Fibroblast of lung (primary cell): ENCODE results near the gene FHOD3. TPM values are rescaled to one million over a fixed set of nuclear protein-coding genes. Genes with fewer than 3 reads are reported as not detected.

Source experiments
- DNase-seq, 2 donors: peaks; one replicate each; pipeline versions ENCODE4 v3.0.0 to v3.0.0-alpha.2; 2010; ENCODE audit warnings: low read depth in 2 of 2
- H2AFZ ChIP-seq: 2 replicates; pipeline ENCODE4 v1.5.1; 2012; ENCODE audit warnings: low read length, control low read depth, inconsistent platforms
- H3K27ac ChIP-seq: 2 replicates; pipeline ENCODE4 v1.5.1; 2011; ENCODE audit warnings: low read length, control low read depth; ENCODE audit not compliant: insufficient read depth
- H3K27me3 ChIP-seq: 2 replicates; pipeline ENCODE4 v1.5.1; 2011; ENCODE audit warnings: mild to moderate bottlenecking, low read length; ENCODE audit not compliant: control insufficient read depth, insufficient read depth
- H3K36me3 ChIP-seq: 2 replicates; pipeline ENCODE4 v1.5.1; 2011; ENCODE audit warnings: low read length; ENCODE audit not compliant: control insufficient read depth, insufficient read depth
- H3K4me1 ChIP-seq: 2 replicates; pipeline ENCODE4 v1.5.1; 2011; ENCODE audit warnings: low read length; ENCODE audit not compliant: control insufficient read depth, insufficient read depth; ENCODE audit errors: extremely low read depth
- H3K4me2 ChIP-seq: 2 replicates; pipeline ENCODE4 v1.5.1; 2011; ENCODE audit warnings: low read length, control low read depth; ENCODE audit not compliant: insufficient read depth; ENCODE audit errors: extremely low read depth
- H3K4me3 ChIP-seq, 4 experiments: fragments of 200-600 bp in 1 of 4; sonication (generic) in 1 of 4; replicated peaks in 1 of 4; 2 replicates each; pipeline ENCODE4 v1.5.1; 2011 to 2016; ENCODE audit warnings: low read length in 4 of 4, low read depth in 3 of 4, mild to moderate bottlenecking in 3 of 4, control low read depth in 2 of 4, inconsistent platforms in 1 of 4, mixed read lengths in 1 of 4; ENCODE audit not compliant: insufficient read depth in 1 of 4; ENCODE audit errors: control extremely low read depth in 1 of 4
- H3K79me2 ChIP-seq: 2 replicates; pipeline ENCODE4 v1.5.1; 2012; ENCODE audit warnings: mild to moderate bottlenecking, low read length, inconsistent platforms; ENCODE audit not compliant: control insufficient read depth, insufficient read depth
- H3K9ac ChIP-seq: 2 replicates; pipeline ENCODE4 v1.5.1; 2011; ENCODE audit warnings: mild to moderate bottlenecking, low read length, control low read depth; ENCODE audit not compliant: insufficient read depth
- H3K9me3 ChIP-seq: 2 replicates; pipeline ENCODE4 v1.5.1; 2012; ENCODE audit warnings: low read depth, low read length; ENCODE audit not compliant: control insufficient read depth, insufficient read depth
- H4K20me1 ChIP-seq: 2 replicates; pipeline ENCODE4 v1.5.1; 2011; ENCODE audit warnings: low read length; ENCODE audit not compliant: control insufficient read depth, insufficient read depth; ENCODE audit errors: extremely low read depth
- CTCF ChIP-seq, 2 donors: IDR thresholded peaks in 1 of 2; conservative IDR thresholded peaks in 1 of 2; 1 replicate in 1 of 2; 2 replicates in 1 of 2; pipeline ENCODE4 v1.5.1; 2011 to 2012; ENCODE audit warnings: low read length in 2 of 2, control low read depth in 1 of 2, inconsistent platforms in 1 of 2, low read depth in 1 of 2, mild to moderate bottlenecking in 1 of 2
- EZH2 ChIP-seq: IDR thresholded peaks from 2 replicates; pipeline ENCODE4 v1.5.1; 2012; ENCODE audit warnings: low read length, control low read depth, mild to moderate bottlenecking; ENCODE audit errors: missing control alignments
- polyA plus RNA-seq, 2 donors: library from polyadenylated mRNA; depleted of rRNA in 1 of 2; stranded (reverse) in 1 of 2; unstranded in 1 of 2; fragments of >200 nt; gene quantifications; 2 replicates each; pipeline ENCODE4 v1.2.1, GENCODE V29; 2011 to 2012; ENCODE audit warnings: missing spikeins in 1 of 2
- total RNA-seq: library from RNA; depleted of rRNA; stranded (reverse); fragments of >200 nt; gene quantifications from 2 replicates; pipeline ENCODE4 v1.2.1, GENCODE V29; 2014

Gene FHOD3
- total and polyA plus RNA-seq, 2 donors (not counting 1 experiment from before 2014, with no cell fraction given) = 16.1 to 28.2 TPM

- no peak overlapping the region for H3K4me2 ChIP-seq
- H3K9ac ChIP-seq = no peak overlapping the region
- H3K79me2 ChIP-seq = no peaks in the 10 kb centered on the region
- no peak overlapping the region for H2AFZ ChIP-seq
- no peak overlapping the region for H3K4me3 ChIP-seq
- no peak overlapping the region for H3K27ac ChIP-seq
- TF ChIP-seq EZH2 (no peak), CTCF (conservative IDR thresholded peaks at IDR 0.05 in 1 of 2, IDR thresholded peaks at IDR 0.05 in 1 of 2; ENCODE audit: low read depth in 1 of 2, low read length in 2 of 2) (no peak)
- no peaks in the 10 kb centered on the region for H4K20me1 ChIP-seq
- no peaks in the 10 kb centered on the region for H3K4me1 ChIP-seq
- no peak for DNase-seq
- H3K27me3 ChIP-seq = no peaks in the 10 kb centered on the region
- H3K36me3 ChIP-seq = no peaks in the 10 kb centered on the region
- H3K9me3 ChIP-seq = no peaks in the 10 kb centered on the region
Measured at GRCh38 chr18:36558234-36558633, 260.7 kb downstream of the FHOD3 start.

GRCh38 chr18:36559149-36559857 lies 261.8 kb downstream of the FHOD3 start:
- Histone ChIP-seq H3K36me3 (no peaks in the 10 kb centered on the region), H3K9me3 (no peaks in the 10 kb centered on the region), H4K20me1 (no peaks in the 10 kb centered on the region), H3K4me3 (no peak overlapping the region), H3K4me2 (no peak overlapping the region), H3K79me2 (no peaks in the 10 kb centered on the region), H3K9ac (no peak overlapping the region), H3K4me1 (no peaks in the 10 kb centered on the region), H2AFZ (no peak overlapping the region), H3K27me3 (no peaks in the 10 kb centered on the region), H3K27ac (no peak overlapping the region)
- no peak for DNase-seq
- TF ChIP-seq EZH2 = no peak
- no peak for TF ChIP-seq CTCF (conservative IDR thresholded peaks at IDR 0.05 in 1 of 2, IDR thresholded peaks at IDR 0.05 in 1 of 2; ENCODE audit: low read depth in 1 of 2, low read length in 2 of 2)

GRCh38 chr18:36560187-36560586 lies 262.7 kb downstream of the FHOD3 start:
- H3K27me3 ChIP-seq = no peaks in the 10 kb centered on the region
- H3K79me2 ChIP-seq = no peaks in the 10 kb centered on the region
- TF ChIP-seq CTCF (conservative IDR thresholded peaks at IDR 0.05 in 1 of 2, IDR thresholded peaks at IDR 0.05 in 1 of 2; ENCODE audit: low read depth in 1 of 2, low read length in 2 of 2) (no peak), EZH2 (no peak)
- no peak for DNase-seq
- no peaks in the 10 kb centered on the region for H4K20me1 ChIP-seq
- no peak overlapping the region for H2AFZ ChIP-seq
- H3K4me1 ChIP-seq = no peaks in the 10 kb centered on the region
- H3K4me3 ChIP-seq = no peak overlapping the region
- no peaks in the 10 kb centered on the region for H3K36me3 ChIP-seq
- no peak overlapping the region for H3K27ac ChIP-seq
- H3K9me3 ChIP-seq = no peaks in the 10 kb centered on the region
- H3K4me2 ChIP-seq = no peak overlapping the region
- no peak overlapping the region for H3K9ac ChIP-seq
